ENCODE data around the gene ANK2. TPM values are rescaled to one million over a fixed set of nuclear protein-coding genes. Genes with fewer than 3 reads are reported as not detected.

Gene ANK2
- total and polyA plus RNA-seq, 2 experiments from 2014 or later, result 7.7 to 40.4 TPM

GRCh38 chr4:113083346-113083745 lies 33.9 kb downstream of the ANK2 start:
- H3K9me2 ChIP-seq (ENCODE audit: insufficient read depth), result no peaks in the 10 kb centered on the region
- no peak overlapping the region for H3K4me3 ChIP-seq
- no peaks in the 10 kb centered on the region for H3K79me2 ChIP-seq (replicated peaks; ENCODE audit: insufficient read depth)
- Mint-ChIP-seq H3K4me1 (peaks cover 8% of the 10 kb centered on the region; the same call in 2 of the 3 replicates), H3K9me3 (no peaks in the 10 kb centered on the region), H3K27me3 (ENCODE audit: insufficient read depth, low read depth, poor library complexity) (no peaks in the 10 kb centered on the region), H3K36me3 (ENCODE audit: low read depth) (no peaks in the 10 kb centered on the region), H3K27ac (no peak overlapping the region), H3K4me3 (no peak overlapping the region)
- no peak overlapping the region for H3K27ac ChIP-seq (ENCODE audit: low read depth)
- H3F3A ChIP-seq (replicated peaks; ENCODE audit: low read depth), result no peaks in the 10 kb centered on the region
- no peak for DNase-seq (ENCODE audit: low spot score)
- no peak overlapping the region for H3K4me2 ChIP-seq
- H3K27me3 ChIP-seq (ENCODE audit: insufficient read depth), result no peaks in the 10 kb centered on the region
- H2AFZ ChIP-seq, result no peak overlapping the region
- H3K36me3 ChIP-seq (ENCODE audit: insufficient read depth), result no peaks in the 10 kb centered on the region
- TF ChIP-seq CREB1 (CRISPR knock-in tag; IDR thresholded peaks at IDR 0.05; ENCODE audit: low read depth) (no peak), ZNF462 (CRISPR knock-in tag; IDR thresholded peaks at IDR 0.05) (no peak), CTCF (conservative IDR thresholded peaks at IDR 0.05; ENCODE audit: low read depth in 2 of 2) (no peak), ZNF331 (CRISPR knock-in tag; IDR thresholded peaks at IDR 0.05; ENCODE audit: low read depth) (no peak), ETS1 (IDR thresholded peaks at IDR 0.05) (no peak), ZNF114 (CRISPR knock-in tag; IDR thresholded peaks at IDR 0.05) (no peak), EZH2phosphoT487 (IDR thresholded peaks at IDR 0.05; ENCODE audit: unreplicated experiment) (no peak), JUNB (IDR thresholded peaks at IDR 0.05; ENCODE audit: unreplicated experiment) (no peak), STAT1 (IDR thresholded peaks at IDR 0.05; ENCODE audit: unreplicated experiment) (no peak), POLR2AphosphoS5 (IDR thresholded peaks at IDR 0.05; ENCODE audit: low read depth) (no peak), NANOG (IDR thresholded peaks at IDR 0.05; ENCODE audit: borderline replicate concordance) (no peak), REST (IDR thresholded peaks at IDR 0.05; ENCODE audit: unreplicated experiment) (no peak), EZH2 (IDR thresholded peaks at IDR 0.05; ENCODE audit: low read depth, unreplicated experiment) (no peak)
- no peaks in the 10 kb centered on the region for H4K20me1 ChIP-seq (replicated peaks; ENCODE audit: insufficient read depth)
- peaks cover 4% of the 10 kb centered on the region; the same call in 1 of the 2 replicates for H3K4me1 ChIP-seq (ENCODE audit: insufficient read depth)
- ATAC-seq, result no peak
